CD4-positive, alpha-beta T cell treated with Interleukin-21 for 1 hour (primary cell): Measurements from ENCODE around the gene PPIB.
A peak's percentile ranks its signal among the peaks of the same experiment; 100 is the strongest.

Experiments
- DNase-seq: peaks from one replicate; pipeline ENCODE4 v3.0.0-alpha.2; 2020

PPIB gene

DNA sequence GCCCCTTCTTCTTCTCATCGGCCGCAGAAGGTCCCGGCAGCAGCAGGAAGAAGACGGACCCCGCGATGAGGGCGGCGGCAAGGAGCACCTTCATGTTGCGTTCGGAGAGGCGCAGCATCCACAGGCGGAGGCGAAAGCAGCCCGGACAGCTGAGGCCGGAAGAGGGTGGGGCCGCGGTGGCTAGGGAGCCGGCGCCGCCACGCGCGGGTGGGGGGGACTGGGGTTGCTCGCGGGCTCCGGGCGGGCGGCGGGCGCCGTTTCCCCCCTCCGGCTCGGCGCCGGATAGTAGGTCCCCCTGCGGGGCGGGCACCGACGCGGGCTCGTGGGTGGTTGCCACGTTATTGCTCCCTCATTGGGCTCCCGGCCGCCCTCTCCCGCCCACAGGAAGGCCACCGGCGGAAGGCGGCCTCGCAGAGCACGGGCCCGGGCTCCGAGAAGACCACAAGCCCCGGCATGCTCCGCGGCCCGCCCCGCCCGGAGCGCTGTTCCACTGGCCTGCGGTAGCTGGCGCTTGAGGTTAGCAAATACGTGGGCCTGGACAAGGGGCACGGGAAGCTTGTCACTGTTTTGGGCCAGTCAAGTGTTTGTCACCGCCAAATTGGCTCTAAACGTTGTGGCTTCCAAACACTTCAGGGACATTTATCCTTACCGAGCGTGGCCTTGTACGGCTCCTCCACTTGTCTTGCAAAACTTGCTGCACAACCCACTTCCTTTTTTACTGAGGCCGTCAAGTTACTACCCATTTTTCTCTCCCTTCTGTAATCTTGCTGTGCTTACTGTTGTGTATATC is at the start of gene PPIB:
Gene PPIB, minus strand, starts transcription at position 154 of the 790 bp plus-strand sequence. Its CDS starts 36 bp downstream, at position 118.
- DNase-seq, result peak; percentile 97

DNA sequence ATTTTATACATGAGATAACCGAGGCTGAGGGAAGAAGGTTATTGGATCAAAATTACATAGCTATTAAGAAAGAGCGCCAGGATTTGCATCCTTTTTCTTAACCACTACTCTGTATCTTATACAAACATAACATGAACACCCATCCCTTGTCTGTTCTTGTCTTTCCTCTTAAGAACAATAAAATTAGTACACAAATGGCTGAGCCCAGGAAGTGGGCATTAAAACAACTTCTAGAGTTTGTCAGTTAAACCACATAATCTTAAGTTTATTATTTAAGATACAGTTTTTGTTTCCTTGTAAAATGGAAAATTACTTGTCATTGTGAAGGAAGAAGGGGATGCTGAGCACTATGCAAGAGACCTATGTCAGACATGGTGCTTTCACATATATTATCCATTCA is 48.9 kb upstream of the PPIB start:
- no peak for DNase-seq

DNA sequence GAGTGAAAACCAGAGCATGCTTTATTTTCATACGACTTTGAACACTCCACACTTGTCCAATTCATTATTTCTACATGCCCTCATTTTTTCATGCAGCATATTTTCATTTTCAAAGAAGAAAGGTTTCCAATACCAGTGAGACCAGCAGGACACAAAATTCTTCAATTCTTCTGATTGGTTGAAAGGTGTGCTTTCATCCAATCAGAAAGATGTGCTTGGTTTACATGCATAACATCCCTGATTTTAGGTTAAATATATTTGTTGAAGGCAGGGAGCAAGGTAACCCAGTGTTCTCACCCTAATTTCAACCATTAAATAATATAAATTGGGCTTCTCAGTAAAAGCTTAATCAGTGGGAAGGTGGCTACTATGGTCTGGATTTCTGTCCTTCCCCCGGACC is 47.5 kb upstream of the PPIB start:
- DNase-seq, result no peak

DNA sequence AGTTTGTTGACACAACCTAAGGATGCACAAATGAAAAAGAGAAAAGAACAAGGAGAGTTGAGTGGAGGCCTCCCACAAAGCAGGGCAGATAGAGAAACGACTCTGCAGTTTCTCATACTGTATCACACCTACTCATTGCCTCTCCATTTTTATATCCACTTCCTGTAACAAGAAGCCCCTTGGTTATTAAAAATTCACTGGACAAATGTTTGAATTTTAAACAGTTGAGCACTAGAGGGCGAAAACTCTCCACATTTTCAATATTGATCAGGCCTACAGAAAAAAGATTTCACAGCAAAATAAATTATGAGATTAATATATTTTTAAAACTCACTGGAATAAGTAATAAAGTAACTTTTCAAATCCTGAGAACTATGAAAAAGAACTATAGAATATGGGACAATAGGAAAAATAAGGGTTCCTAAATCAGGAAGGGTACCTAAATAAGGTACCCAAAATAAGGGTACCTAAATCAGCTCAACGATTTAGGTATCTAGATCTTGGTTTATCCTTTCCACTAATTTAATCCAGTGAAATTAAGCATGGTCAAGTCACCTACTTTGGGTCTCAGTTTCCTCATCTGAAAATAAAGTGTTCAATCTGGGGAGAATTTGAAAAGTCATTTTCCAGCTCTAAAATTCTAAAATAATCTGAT is 47.0 kb upstream of the PPIB start:
- DNase-seq, result peak; percentile 24

DNA sequence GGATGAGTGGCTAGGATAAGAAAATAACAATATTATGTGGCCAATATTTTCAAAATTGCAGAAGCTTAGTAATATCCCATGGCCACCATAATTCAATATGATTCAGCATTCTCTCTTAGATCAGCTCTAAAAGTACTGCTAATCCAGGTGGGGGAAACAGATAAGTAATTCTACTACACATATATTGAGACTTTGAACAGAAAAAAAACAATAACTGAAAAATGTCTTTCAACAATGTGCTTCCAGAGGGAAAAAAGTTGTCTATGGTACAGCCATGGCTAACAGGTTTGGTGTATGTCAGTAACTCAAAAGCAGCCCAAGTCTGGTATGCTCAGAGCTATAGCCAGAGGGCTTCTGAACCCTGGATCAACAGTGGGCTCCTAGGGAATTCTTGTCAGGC is 42.4 kb upstream of the PPIB start:
- DNase-seq, result no peak

DNA sequence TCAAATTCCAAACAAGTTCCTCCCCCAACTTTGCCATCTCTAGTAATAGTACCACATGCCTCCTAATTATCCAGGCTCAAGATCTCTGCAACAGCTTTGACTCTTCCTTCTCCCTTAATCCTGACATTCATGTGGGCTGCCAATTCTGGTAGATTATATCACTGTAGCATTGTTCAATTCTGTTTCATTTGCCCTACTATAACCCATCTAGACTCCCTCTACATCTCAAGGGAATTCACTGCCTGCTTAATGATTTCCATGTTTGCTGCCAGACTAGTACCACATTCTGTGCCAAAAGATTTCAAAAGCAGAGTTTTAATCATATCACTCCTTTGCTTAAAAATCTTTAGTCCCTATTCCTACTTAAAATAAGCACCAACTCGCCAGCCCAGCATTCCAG is 34.6 kb upstream of the PPIB start:
- DNase-seq, result no peak

DNA sequence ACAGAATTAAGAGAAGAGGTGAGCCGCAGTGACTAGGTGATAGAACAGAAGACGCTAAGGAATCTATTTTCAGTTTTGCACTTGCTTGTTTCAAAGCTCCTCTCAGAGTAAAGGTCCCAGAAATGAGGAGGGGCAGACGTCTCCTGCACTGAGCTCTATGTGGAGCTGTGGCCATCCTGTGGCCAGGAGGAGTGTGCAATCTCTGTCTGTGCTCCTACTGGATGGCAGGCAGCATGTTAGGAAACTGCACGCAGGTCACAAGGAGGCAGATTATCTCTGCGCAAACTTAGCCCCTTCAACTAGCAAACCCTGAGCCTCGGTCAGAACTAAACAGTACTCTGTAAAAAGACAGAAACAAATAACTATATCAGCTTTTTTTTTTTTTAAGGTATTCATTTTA is 31.1 kb upstream of the PPIB start:
- DNase-seq, result no peak

DNA sequence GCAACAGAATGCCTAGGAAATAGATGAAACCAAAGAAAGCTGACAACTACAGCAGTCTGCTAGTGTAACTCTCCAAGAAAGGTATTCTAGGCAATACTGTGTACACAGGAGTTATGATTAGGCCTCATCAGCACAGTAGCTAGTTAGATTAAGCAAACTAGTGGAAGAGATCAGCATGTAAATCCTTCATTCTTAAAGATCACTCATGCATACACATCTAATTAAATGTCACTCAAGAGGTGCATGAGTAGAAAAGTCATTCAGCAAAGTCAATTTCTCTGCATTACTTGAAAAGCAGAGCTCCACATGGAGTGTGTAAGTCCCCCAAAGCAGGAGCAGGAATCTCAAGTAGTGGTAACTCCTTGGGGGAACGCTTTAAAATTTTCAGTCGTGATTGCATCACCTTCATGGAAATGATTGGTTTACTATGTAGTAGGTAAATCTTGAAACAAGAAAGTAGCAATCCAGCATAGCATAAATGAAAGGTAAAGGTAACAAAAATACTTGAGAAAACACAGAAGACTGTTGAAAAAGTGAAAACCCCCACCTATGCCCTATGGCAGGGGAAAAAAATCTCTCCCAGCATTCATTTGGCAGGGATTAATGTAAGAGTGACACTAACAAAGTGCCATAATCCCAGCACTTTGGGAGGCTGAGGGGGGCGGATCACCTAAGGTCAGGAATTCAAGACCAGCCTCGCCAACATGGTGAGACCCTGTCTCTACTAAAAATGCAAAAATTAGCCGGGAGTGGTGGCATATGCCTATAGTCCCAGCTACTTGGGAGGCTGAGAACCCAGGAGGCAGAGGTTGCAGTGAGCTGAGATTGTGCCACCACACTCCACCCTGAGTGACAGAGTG is 29.4 kb upstream of the PPIB start:
- no peak for DNase-seq

DNA sequence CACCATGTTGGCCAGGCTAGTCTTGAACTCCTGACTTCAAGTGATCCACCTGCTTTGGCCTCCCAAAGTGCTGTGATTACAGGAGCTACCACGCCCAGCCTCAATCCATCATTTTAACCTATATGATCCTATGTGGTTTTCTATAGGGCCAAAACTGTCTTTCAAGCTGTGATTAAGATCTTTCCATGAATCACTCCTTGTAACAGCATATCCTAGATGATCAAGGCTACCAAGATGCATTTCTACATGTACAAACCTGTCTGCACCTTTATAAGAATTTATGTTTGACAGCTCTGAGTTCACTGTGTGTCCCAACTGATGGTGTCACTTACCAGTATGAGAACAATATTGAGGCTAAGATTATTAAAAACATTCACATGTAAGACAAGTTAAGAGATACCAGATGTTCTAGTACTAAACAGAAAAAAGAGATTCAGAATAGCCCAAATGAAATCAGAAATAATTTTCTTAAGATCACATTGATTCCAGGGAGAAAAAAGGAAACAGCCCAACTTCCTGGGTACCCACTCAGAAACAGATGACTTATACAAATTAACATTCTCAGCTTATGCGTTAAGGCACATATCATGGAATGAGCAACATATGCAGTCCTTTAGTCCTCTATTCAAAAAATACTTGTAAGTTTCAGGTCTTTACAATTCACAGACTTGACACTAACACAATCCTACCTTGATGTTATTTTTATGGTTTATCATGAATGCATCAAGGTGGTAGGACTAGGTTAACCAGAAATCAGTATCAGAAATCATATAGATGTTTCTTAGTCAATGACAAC is 24.8 kb upstream of the PPIB start:
- DNase-seq, result no peak

DNA sequence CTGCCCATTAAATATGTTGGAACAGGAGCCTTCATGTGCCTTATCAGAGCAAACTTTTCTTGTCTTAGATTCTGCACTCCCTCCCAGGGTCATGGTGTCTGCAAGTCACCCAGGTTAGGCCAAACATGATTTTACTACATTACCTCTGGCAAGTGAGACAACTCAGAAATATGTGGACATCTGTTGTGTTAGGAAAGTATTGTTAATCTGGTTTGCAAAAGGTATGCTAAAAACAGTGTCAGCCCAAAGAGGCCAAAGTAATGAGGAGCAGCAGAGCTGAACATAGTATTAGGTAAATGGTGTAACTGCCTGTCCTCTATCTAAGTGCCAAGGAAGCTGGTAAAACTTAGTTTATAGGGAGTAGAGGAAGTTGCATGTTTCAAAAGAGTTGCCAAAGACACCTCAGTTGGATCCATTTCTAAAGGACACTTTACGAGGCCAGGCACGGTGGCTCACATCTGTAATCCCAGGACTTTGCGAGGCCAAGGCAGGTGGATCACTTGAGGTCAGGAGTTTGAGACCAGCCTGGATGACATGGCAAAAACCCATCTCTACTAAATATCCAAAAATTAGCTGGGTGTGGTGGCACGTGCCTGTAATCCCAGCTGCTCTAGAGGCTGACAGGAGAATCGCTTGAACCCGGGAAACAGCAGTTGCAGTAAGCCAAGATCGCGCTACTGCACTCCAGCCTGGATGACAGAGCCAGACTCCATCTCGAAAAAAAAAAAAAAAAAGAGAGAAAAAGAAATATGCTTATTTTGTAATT is 22.5 kb upstream of the PPIB start:
- no peak for DNase-seq

DNA sequence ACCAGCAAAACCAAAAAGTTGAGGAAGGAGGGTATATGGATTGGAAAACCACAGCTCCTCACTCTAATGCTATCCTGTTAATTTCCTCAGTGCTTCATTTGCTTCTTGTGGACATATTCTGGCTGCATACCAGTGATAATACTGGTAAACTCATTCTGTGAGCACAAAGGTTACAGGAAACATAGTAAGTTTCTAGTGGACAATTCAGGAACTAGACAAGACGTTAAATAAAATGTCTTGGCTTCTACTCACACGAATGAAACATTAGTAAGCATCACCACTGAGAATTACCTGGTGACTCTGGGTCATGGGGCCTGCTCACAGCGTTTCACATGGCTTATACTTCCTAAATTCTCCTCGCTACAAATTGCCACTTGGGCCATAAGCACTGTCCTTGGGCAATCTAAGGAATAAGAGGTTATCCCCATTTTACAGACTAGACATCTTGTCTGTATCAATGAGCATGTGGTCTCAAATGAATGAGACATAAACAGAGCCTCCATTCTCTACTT is 20.1 kb upstream of the PPIB start:
- no peak for DNase-seq

DNA sequence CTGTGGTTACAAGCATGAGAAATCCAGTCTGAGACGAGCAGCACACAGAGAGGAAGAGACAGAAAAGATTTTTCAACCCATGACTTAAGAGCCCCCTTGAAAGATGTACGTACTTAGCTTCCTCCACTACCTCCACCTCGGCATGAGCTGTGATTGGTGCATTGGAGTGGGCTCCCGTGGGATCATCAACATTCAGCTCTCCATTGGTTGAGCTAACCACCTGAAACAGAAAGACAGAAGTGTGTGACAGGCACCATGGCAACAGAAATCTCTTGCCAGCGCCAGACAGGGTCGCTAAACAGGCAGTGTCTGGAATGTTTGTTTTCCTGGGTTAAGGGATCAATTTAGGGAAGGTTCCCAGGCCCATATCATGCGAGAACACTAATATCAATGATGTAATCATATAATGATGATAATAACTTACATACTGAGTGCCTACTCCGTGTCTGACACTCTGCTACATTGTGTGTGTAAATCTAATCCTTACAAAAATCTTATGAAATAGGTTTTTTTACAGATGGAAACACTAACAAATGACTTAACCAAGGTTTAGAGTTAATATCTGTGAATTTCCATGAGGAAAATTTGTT is 17.5 kb upstream of the PPIB start:
- no peak for DNase-seq

DNA sequence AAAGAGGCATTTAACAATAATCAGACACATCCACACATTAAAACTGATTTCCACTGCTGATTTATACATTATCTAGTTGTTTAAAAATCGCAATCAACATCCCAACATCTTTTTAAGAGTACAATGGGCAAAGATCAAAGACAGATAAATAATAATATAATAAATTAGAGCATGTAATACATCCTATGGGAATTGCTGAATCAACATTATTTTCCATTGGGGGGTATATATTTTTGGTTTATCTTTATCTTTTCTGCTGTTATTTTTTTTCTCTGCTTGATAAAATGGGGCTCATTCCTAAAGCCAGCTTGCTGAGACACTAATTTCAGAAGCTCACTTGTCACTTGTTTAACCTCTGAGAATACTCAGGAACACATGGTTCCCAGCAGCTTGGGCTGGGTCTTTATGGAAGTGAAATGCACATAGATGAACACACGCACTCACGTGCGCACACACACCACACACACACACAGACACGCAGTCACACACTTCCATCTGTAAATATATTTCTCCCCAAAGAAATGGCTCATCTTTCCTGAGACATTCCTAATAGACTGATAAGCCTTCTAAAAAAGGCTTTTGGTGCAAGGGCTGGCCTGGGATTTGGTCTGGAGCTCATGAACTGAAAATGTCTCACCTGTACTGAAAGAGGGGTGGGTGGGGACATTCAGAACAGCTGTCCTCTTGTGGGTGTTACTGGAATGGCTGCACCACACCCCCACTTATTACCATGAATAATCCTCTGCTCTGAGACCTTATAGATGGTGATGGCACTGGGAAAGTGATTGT is 3.5 kb upstream of the PPIB start:
- DNase-seq, result no peak

DNA sequence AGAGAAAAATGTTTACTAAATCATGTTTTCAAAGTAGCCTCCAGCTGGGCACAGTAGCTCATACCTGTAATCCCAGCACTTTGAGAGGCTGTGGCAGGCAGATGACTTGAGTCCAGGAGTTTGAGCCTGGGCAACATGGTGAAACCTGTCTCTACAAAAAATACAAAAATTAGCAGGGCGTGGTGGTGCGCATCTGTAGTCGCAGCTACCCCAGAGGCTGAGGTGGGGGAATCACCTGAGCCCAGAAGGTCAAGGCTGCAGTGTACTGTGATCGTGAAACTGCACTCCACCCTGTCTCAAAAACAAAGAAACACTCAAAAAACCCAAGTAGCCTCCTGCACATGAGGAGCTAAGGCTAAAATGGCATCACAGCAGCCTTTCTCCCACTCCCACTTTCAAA is 1.6 kb upstream of the PPIB start:
- DNase-seq, result no peak

DNA sequence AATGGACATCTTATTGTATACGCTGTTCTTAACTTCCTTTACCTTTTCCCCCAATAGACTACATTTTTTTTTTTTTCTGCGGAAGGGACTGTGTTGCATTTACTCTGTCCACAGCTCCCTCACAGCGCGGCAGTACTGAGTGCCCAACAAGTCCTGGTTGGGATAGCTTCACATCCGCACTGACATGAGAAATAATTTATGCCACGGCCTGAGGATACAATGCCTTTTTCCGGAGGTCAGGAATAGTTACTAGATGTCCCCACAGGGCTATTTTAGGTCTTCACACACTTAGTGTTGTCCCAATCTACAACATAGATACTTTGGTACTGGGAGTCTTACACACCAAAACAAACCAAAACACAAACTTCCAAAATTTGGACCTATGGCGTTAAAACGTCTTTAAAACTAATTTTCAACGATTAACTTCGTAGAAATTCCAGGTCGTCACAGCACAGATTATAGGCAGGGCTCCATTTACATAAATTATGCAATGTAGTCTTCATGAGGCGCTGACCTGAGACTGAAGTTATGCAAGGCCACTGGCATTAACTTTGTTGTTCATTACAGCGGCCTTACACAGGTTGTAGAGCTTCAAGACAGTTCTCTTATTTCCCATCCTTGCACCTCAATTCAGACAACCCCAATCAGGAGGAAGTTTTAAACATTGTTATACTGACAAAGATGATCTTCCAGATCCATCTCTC is 989 bp upstream of the PPIB start:
- no peak for DNase-seq

DNA sequence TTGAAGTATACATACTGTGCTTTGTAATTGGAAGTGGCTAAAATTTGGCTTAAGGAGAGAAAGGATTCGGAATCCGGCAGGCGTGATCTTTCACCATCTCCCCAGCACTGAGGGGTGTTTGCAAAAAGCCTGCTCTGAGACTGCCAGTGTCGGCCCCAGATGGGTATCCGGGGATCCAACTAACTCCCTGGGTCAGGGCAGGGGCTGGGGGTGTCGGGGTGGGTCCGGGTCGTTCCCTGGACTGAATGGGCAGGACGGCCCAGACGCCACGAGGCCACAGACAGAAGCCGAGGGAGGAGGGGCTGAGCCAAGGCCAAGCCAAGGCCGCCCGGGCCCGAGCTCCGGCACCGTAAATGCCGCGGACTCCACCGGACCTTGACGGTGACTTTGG is 349 bp downstream of the PPIB start:
- no peak for DNase-seq

DNA sequence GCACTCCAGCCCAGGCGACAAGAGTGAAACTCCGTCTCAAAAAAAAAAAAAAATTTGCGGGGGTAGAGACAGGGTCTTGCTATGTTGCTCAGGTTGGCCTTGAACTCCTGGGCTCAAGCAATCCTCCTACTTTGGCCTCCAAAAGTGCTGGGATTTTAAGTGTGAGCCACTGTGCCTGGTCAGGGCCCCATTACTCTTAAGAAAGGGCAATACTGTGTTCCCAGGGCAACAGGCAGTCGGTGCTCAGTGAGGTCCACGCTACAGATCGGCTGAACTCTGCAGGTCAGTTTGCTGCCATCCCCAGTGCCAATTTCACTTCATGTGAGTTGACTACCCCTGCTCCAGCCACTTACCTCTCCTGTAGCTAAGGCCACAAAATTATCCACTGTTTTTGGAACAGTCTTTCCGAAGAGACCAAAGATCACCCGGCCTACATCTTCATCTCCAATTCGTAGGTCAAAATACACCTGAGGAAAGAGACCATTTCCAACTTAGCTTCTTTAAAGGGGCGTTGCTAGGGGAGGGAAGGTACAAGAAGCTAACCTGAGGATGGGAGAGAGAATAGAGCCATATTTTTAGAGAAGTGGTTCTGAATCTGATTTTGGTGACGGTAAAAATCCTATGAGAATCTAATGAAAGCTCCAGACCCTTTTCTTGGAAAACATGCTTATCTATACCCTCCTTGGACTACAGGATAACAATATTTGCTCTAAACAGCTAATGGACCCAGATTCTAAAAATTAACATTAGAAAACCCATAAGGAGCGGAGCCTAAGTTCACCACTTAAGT is 939 bp downstream of the PPIB start:
- no peak for DNase-seq

DNA sequence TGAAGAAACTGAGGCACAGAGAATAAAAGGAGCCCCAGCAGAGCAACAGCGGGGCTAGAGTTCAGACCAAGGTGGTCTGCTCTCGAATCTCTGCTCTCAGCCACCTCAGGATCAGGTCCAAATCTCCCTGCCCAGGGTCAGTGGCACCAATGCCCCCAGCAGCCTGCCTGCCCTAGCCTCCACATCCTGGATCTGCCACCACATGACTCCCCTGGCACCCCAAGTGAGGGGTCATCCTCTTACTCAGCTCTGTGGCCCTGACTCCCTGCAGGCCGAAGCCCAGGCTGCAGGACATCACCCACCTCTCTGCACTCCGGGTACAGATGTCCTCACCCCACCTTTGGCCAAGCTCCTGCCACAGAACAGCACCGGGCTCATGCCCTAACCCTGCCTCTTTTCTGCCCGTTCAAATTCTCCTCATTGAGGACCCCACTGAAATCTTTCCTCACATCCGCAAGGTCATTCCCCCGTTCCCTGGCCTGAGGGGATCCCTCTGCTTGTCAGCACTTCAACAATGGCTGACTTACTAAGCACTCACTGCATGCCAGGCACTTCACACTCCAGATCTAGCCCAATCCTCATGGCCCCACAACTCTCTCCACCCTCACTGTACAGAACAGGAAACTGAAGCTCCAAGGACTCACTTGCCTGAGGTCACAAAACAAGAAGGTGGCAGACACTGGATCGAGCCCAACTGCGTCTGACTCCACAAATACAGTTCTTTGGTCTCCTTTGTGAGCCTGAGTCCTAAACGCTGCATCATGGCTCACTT is 4.3 kb downstream of the PPIB start:
- DNase-seq, result no peak
